A673 (cell line): Measurements from ENCODE around the gene FADS6. TPM values are rescaled to one million over a fixed set of nuclear protein-coding genes. Genes with fewer than 3 reads are reported as not detected.

ENCODE experiments used
- BruUV-seq: library from RNA; stranded (reverse); fragments of 400-500 nt; replicated peaks from 2 replicates; lab custom pipeline; 2021; lab: Mats Ljungman, UMichigan
- CTCF ChIA-PET: fragments of 300-600 bp; sonication (Branson Sonifier 250); formaldehyde crosslinking; loops from one replicate; lab custom pipeline; 2022; ENCODE audit warnings: antibody characterized with exemption; lab: Charles Lee
- POLR2A ChIA-PET: fragments of 300-600 bp; sonication (Branson Sonifier 250); formaldehyde crosslinking; loops from one replicate; lab custom pipeline; 2022; ENCODE audit warnings: antibody characterized with exemption; ENCODE audit not compliant: low non-redundant PET; lab: Charles Lee
- DNase-seq: peaks from one replicate; pipeline ENCODE4 v3.0.0-alpha.2; 2015; ENCODE audit warnings: low spot score
- H3K27ac ChIP-seq: fragments of 200-600 bp; sonication (generic); 2 replicates; pipeline ENCODE4 v1.5.1; 2016; ENCODE audit warnings: mixed run types, low read depth, mild to moderate bottlenecking, mixed read lengths, antibody characterized with exemption, low read length; ENCODE audit not compliant: poor library complexity, severe bottlenecking
- H3K27me3 ChIP-seq: fragments of 200-600 bp; sonication (generic); replicated peaks from 2 replicates; pipeline ENCODE4 v1.6.1; 2017; ENCODE audit warnings: mixed run types, low read depth, mild to moderate bottlenecking, mixed read lengths, antibody characterized with exemption, low read length; ENCODE audit not compliant: insufficient read depth, poor library complexity
- H3K36me3 ChIP-seq: fragments of 200-600 bp; sonication (generic); 2 replicates; pipeline ENCODE4 v1.6.1; 2016; ENCODE audit warnings: mixed run types, mild to moderate bottlenecking, mixed read lengths, antibody characterized with exemption, low read length; ENCODE audit not compliant: insufficient read depth, poor library complexity, severe bottlenecking
- H3K4me1 ChIP-seq: fragments of 200-600 bp; sonication (generic); 2 replicates; pipeline ENCODE4 v1.6.1; 2017; ENCODE audit warnings: mixed run types, mild to moderate bottlenecking, mixed read lengths, antibody characterized with exemption, low read length; ENCODE audit not compliant: insufficient read depth, poor library complexity, severe bottlenecking
- H3K4me3 ChIP-seq: fragments of 200-600 bp; sonication (generic); 2 replicates; pipeline ENCODE4 v1.5.1; 2016; ENCODE audit warnings: low read depth, mixed run types, mild to moderate bottlenecking, mixed read lengths, low read length; ENCODE audit not compliant: poor library complexity, severe bottlenecking
- H3K9me3 ChIP-seq: fragments of 200-600 bp; sonication (generic); 2 replicates; pipeline ENCODE4 v1.6.1; 2016; ENCODE audit warnings: mixed run types, low read depth, mild to moderate bottlenecking, mixed read lengths, antibody characterized with exemption, low read length; ENCODE audit not compliant: poor library complexity, severe bottlenecking
- CTCF ChIP-seq: fragments of 300-800, 200-600 bp; sonication (generic); conservative IDR thresholded peaks from 2 replicates; pipeline ENCODE4 v1.5.1; 2017; ENCODE audit warnings: low read depth, mild to moderate bottlenecking, antibody characterized with exemption, low read length, moderate library complexity, mixed read lengths
- EZH2 ChIP-seq: fragments of 200-600 bp; sonication (generic); IDR thresholded peaks from 2 replicates; pipeline ENCODE4 v1.6.1; 2017; ENCODE audit warnings: borderline replicate concordance, low read depth, mild to moderate bottlenecking, mixed read lengths, antibody characterized with exemption, low read length; ENCODE audit not compliant: poor library complexity, severe bottlenecking
- intact Hi-C: fragments of 100-400 bp; cut with micrococcal nuclease; formaldehyde crosslinking; loops from one replicate; pipeline ENCODE4 v1.10.0; 2022; ENCODE audit not compliant: unreplicated experiment
- total RNA-seq: library from RNA; stranded (reverse); gene quantifications from 2 replicates; pipeline ENCODE4 v1.2.3, GENCODE V29; 2021

The FADS6 gene
- total RNA-seq, 1 experiment from 2014 or later = not detected

- ChIA-PET POLR2A (no interaction called here), CTCF (no interaction called here)
- no TSS peak for BruUV-seq
- H3K4me1 ChIP-seq = peaks cover 13% of the 10 kb centered on the region
- intact Hi-C loops = no loop called here
- no peaks in the 10 kb centered on the region for H3K36me3 ChIP-seq
- H3K9me3 ChIP-seq = no peaks in the 10 kb centered on the region
- no peak for TF ChIP-seq EZH2
- no peak for TF ChIP-seq CTCF
- no peaks in the 10 kb centered on the region for H3K27me3 ChIP-seq
- H3K27ac ChIP-seq = no peak overlapping the region
- no peak for DNase-seq
- H3K4me3 ChIP-seq = no peak overlapping the region
These were observed 46.8 kb downstream of the FADS6 start for GRCh38 chr17:74846621-74847020.

GRCh38 chr17:74843352-74843627, 50.1 kb downstream of the FADS6 start:
- Histone ChIP-seq H3K27ac (no peak overlapping the region), H3K27me3 (no peaks in the 10 kb centered on the region), H3K4me1 (peaks cover 27% of the 10 kb centered on the region), H3K9me3 (no peaks in the 10 kb centered on the region), H3K36me3 (no peaks in the 10 kb centered on the region), H3K4me3 (peak overlapping the region; percentile 51)
- CTCF ChIA-PET = interaction anchor here (0.6 to 1.2 kb wide), 4 partner anchors 14 to 67 kb away, joined by 3 to 10 read pairs (median 6); partner anchors contain the start of gene NAT9
- BruUV-seq = no TSS peak
- no peak for TF ChIP-seq EZH2
- TF ChIP-seq CTCF = no peak
- no peak for DNase-seq
- POLR2A ChIA-PET = interaction anchor here (0.6 kb wide), 1 partner anchor 189 kb away, joined by 4 read pairs; no protein-coding TSS in a partner anchor
- intact Hi-C loops = no loop called here

GRCh38 chr17:74842599-74843351, 50.7 kb downstream of the FADS6 start:
- no TSS peak for BruUV-seq
- Histone ChIP-seq H3K27ac (peak overlapping the region; percentile 29), H3K9me3 (no peaks in the 10 kb centered on the region), H3K4me1 (peaks cover 33% of the 10 kb centered on the region), H3K36me3 (no peaks in the 10 kb centered on the region), H3K4me3 (peak overlapping the region; percentile 51), H3K27me3 (no peaks in the 10 kb centered on the region)
- intact Hi-C loops = no loop called here
- peak; percentile 43 for TF ChIP-seq CTCF
- TF ChIP-seq EZH2 = no peak
- CTCF ChIA-PET = interaction anchor here (0.6 to 1.2 kb wide), 5 partner anchors 13 to 119 kb away, joined by 3 to 10 read pairs (median 5); partner anchors contain the start of gene NAT9
- DNase-seq = peak; percentile 72
- POLR2A ChIA-PET = interaction anchor here (0.7 kb wide), 1 partner anchor 26 kb away, joined by 3 read pairs; no protein-coding TSS in a partner anchor
